SK-N-SH treated with all-trans-retinoic acid at 6 μM for 48 hours (cell line): ENCODE results near the gene IFNAR2.

Experiments
- ATAC-seq: fragments of 200-7000 bp; cut with Tn5 transposase; 3 replicates; pipeline ENCODE4 v1.9.1; 2020; ENCODE audit warnings: mild to moderate bottlenecking, moderate library complexity
- ARNTL ChIP-seq: fragments of 450-650 bp; formaldehyde crosslinking; IDR thresholded peaks from 2 replicates; pipeline ENCODE4 v1.5.0; 2020; ENCODE audit warnings: low read depth, mild to moderate bottlenecking, moderate library complexity, borderline replicate concordance
- BACH2 ChIP-seq: fragments of 250-450 bp; sonication (Bioruptor Pico); IDR thresholded peaks from 2 replicates; pipeline ENCODE4 v1.9.0; 2021; ENCODE audit warnings: mild to moderate bottlenecking, borderline replicate concordance
- CSDC2 ChIP-seq: fragments of 250-450 bp; sonication (Bioruptor Pico); IDR thresholded peaks from 2 replicates; pipeline ENCODE4 v1.5.0; 2020; ENCODE audit warnings: mild to moderate bottlenecking, moderate library complexity
- ESRRG ChIP-seq: fragments of 250-450 bp; sonication (Bioruptor Pico); IDR thresholded peaks from 2 replicates; pipeline ENCODE4 v1.6.1; 2021; ENCODE audit warnings: mild to moderate bottlenecking
- GLIS3 ChIP-seq: fragments of 250-450 bp; sonication (Bioruptor Pico); IDR thresholded peaks from 2 replicates; pipeline ENCODE4 v1.5.0; 2020; ENCODE audit warnings: mild to moderate bottlenecking, moderate library complexity
- ISL1 ChIP-seq: fragments of 250-450 bp; sonication (Bioruptor Pico); IDR thresholded peaks from 2 replicates; pipeline ENCODE4 v2.1.2; 2022; ENCODE audit warnings: mild to moderate bottlenecking, moderate library complexity
- OSR1 ChIP-seq: fragments of 250-450 bp; sonication (Bioruptor Pico); IDR thresholded peaks from 2 replicates; pipeline ENCODE4 v1.8.0; 2022; ENCODE audit warnings: moderate library complexity, mild to moderate bottlenecking, inconsistent platforms
- RARB ChIP-seq: fragments of 250-450 bp; sonication (Bioruptor Pico); IDR thresholded peaks from 2 replicates; pipeline ENCODE4 v1.8.0; 2021; ENCODE audit warnings: mild to moderate bottlenecking, moderate library complexity
- TCF4 ChIP-seq: fragments of 250-450 bp; sonication (Bioruptor Pico); IDR thresholded peaks from 2 replicates; pipeline ENCODE4 v1.8.0; 2021; ENCODE audit warnings: mild to moderate bottlenecking, moderate library complexity, borderline replicate concordance
- TOX ChIP-seq: fragments of 250-450 bp; sonication (Bioruptor Pico); IDR thresholded peaks from 2 replicates; pipeline ENCODE4 v1.8.0; 2021; ENCODE audit warnings: mild to moderate bottlenecking, moderate library complexity, borderline replicate concordance
- ZC3H10 ChIP-seq: fragments of 250-450 bp; sonication (Bioruptor Pico); IDR thresholded peaks from 2 replicates; pipeline ENCODE4 v1.5.1; 2021; ENCODE audit warnings: mild to moderate bottlenecking, moderate library complexity
- ZFP3 ChIP-seq: fragments of 250-450 bp; sonication (Bioruptor Pico); IDR thresholded peaks from 2 replicates; pipeline ENCODE4 v1.5.0; 2020; ENCODE audit warnings: mild to moderate bottlenecking, moderate library complexity
- ZFP30 ChIP-seq: fragments of 450-650 bp; formaldehyde crosslinking; IDR thresholded peaks from 2 replicates; pipeline ENCODE4 v1.5.0; 2022; ENCODE audit warnings: mild to moderate bottlenecking, moderate library complexity
- ZNF565 ChIP-seq: fragments of 450-650 bp; formaldehyde crosslinking; conservative IDR thresholded peaks from 2 replicates; pipeline ENCODE4 v1.5.0; 2020; ENCODE audit warnings: low read depth, mild to moderate bottlenecking, moderate library complexity
- ZNF70 ChIP-seq: fragments of 450-650 bp; formaldehyde crosslinking; IDR thresholded peaks from 2 replicates; pipeline ENCODE4 v1.5.0; 2020; ENCODE audit warnings: mild to moderate bottlenecking, moderate library complexity
- ZNF8 ChIP-seq: fragments of 450-650 bp; formaldehyde crosslinking; IDR thresholded peaks from 2 replicates; pipeline ENCODE4 v1.5.0; 2020; ENCODE audit warnings: mild to moderate bottlenecking, moderate library complexity
- TF ChIP-seq, protein P1 (sequence below): fragments of 250-450 bp; sonication (Bioruptor Pico); IDR thresholded peaks from 2 replicates; pipeline ENCODE4 v1.5.1; 2020; ENCODE audit warnings: low read depth, mild to moderate bottlenecking, moderate library complexity
- TF ChIP-seq, protein P2 (sequence below): fragments of 250-450 bp; sonication (Bioruptor Pico); IDR thresholded peaks from 2 replicates; pipeline ENCODE4 v1.8.0; 2021; ENCODE audit warnings: low read depth, mild to moderate bottlenecking, moderate library complexity, borderline replicate concordance
- TF ChIP-seq, protein P3 (sequence below): fragments of 250-450 bp; sonication (Bioruptor Pico); IDR thresholded peaks from 2 replicates; pipeline ENCODE4 v1.5.0; 2020; ENCODE audit warnings: mild to moderate bottlenecking, moderate library complexity
- TF ChIP-seq, protein P4 (sequence below): fragments of 250-450 bp; sonication (Bioruptor Pico); IDR thresholded peaks from 2 replicates; pipeline ENCODE4 v1.5.1; 2021; ENCODE audit warnings: mild to moderate bottlenecking, moderate library complexity

The IFNAR2 gene

GRCh38 chr21:33229784-33230544, at the start of gene IFNAR2:
Gene IFNAR2 (plus strand): TSS chr21:33229938. CDS start chr21:33241923, 11,985 bp downstream.
- TF ChIP-seq ZNF70 (CRISPR knock-in tag) (no peak), ZFP3 (CRISPR knock-in tag) (0 out of 2 replicates have a peak, but pooled peaks have one; percentile 16), GLIS3 (CRISPR knock-in tag) (no peak)
- TF ChIP-seq, protein P1, sequence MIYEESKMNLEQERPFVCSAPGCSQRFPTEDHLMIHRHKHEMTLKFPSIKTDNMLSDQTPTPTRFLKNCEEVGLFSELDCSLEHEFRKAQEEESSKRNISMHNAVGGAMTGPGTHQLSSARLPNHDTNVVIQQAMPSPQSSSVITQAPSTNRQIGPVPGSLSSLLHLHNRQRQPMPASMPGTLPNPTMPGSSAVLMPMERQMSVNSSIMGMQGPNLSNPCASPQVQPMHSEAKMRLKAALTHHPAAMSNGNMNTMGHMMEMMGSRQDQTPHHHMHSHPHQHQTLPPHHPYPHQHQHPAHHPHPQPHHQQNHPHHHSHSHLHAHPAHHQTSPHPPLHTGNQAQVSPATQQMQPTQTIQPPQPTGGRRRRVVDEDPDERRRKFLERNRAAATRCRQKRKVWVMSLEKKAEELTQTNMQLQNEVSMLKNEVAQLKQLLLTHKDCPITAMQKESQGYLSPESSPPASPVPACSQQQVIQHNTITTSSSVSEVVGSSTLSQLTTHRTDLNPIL, result no peak
- TF ChIP-seq, all 23 proteins: peak for 1
- peak; percentile 91 for ATAC-seq

- no peak for ATAC-seq
- TF ChIP-seq, protein P1, result no peak
- TF ChIP-seq ZFP30 (CRISPR knock-in tag) (no peak), GLIS3 (CRISPR knock-in tag) (no peak)
- TF ChIP-seq, protein P2, sequence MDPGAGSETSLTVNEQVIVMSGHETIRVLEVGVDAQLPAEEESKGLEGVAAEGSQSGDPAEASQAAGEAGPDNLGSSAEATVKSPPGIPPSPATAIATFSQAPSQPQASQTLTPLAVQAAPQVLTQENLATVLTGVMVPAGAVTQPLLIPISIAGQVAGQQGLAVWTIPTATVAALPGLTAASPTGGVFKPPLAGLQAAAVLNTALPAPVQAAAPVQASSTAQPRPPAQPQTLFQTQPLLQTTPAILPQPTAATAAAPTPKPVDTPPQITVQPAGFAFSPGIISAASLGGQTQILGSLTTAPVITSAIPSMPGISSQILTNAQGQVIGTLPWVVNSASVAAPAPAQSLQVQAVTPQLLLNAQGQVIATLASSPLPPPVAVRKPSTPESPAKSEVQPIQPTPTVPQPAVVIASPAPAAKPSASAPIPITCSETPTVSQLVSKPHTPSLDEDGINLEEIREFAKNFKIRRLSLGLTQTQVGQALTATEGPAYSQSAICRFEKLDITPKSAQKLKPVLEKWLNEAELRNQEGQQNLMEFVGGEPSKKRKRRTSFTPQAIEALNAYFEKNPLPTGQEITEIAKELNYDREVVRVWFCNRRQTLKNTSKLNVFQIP, result no peak
Observed at GRCh38 chr21:33185852-33186251, 43.9 kb upstream of the IFNAR2 start.

DNA sequence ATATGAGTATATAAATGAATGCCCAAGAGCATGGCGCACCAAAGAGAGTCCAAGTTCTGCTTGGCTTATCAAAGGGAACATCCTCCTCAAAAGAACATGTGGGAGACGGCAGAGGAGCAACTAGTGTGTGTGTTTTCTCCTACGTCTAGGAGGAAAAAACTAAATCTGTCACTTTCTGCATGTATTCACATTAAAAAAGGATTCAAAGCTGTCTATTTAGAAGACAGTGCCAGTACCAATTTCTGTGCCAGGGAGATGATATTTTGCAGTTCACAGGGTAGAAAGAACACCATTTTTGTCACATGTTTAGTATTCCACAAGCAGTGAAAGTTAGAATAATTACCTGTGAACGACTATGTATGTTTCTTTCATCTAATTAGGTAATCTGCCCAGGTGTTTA, 42.5 kb upstream of the IFNAR2 start:
- ATAC-seq, result no peak
- no peak for TF ChIP-seq ZC3H10 (CRISPR knock-in tag)
- TF ChIP-seq CSDC2 (CRISPR knock-in tag), result no peak
- TF ChIP-seq, protein P1, result no peak
- TF ChIP-seq TCF4 (CRISPR knock-in tag), result no peak
- no peak for TF ChIP-seq OSR1 (CRISPR knock-in tag)

- TF ChIP-seq TOX (CRISPR knock-in tag) (no peak), TCF4 (CRISPR knock-in tag) (no peak), OSR1 (CRISPR knock-in tag) (no peak), GLIS3 (CRISPR knock-in tag) (no peak), ARNTL (no peak), CSDC2 (CRISPR knock-in tag) (no peak), ZC3H10 (CRISPR knock-in tag) (no peak), ESRRG (CRISPR knock-in tag) (no peak)
- ATAC-seq, result no peak
Observed at GRCh38 chr21:33189237-33189636, 40.5 kb upstream of the IFNAR2 start.

- no peak for ATAC-seq
- TF ChIP-seq, protein P3, sequence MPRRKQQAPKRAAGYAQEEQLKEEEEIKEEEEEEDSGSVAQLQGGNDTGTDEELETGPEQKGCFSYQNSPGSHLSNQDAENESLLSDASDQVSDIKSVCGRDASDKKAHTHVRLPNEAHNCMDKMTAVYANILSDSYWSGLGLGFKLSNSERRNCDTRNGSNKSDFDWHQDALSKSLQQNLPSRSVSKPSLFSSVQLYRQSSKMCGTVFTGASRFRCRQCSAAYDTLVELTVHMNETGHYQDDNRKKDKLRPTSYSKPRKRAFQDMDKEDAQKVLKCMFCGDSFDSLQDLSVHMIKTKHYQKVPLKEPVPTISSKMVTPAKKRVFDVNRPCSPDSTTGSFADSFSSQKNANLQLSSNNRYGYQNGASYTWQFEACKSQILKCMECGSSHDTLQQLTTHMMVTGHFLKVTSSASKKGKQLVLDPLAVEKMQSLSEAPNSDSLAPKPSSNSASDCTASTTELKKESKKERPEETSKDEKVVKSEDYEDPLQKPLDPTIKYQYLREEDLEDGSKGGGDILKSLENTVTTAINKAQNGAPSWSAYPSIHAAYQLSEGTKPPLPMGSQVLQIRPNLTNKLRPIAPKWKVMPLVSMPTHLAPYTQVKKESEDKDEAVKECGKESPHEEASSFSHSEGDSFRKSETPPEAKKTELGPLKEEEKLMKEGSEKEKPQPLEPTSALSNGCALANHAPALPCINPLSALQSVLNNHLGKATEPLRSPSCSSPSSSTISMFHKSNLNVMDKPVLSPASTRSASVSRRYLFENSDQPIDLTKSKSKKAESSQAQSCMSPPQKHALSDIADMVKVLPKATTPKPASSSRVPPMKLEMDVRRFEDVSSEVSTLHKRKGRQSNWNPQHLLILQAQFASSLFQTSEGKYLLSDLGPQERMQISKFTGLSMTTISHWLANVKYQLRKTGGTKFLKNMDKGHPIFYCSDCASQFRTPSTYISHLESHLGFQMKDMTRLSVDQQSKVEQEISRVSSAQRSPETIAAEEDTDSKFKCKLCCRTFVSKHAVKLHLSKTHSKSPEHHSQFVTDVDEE, result no peak
- TF ChIP-seq ZFP30 (CRISPR knock-in tag) (no peak), RARB (CRISPR knock-in tag) (no peak), TOX (CRISPR knock-in tag) (no peak), BACH2 (CRISPR knock-in tag) (no peak), ZNF8 (CRISPR knock-in tag) (no peak), ZNF70 (CRISPR knock-in tag) (no peak), ZNF565 (CRISPR knock-in tag) (no peak), ISL1 (CRISPR knock-in tag) (no peak)
- TF ChIP-seq, protein P4, sequence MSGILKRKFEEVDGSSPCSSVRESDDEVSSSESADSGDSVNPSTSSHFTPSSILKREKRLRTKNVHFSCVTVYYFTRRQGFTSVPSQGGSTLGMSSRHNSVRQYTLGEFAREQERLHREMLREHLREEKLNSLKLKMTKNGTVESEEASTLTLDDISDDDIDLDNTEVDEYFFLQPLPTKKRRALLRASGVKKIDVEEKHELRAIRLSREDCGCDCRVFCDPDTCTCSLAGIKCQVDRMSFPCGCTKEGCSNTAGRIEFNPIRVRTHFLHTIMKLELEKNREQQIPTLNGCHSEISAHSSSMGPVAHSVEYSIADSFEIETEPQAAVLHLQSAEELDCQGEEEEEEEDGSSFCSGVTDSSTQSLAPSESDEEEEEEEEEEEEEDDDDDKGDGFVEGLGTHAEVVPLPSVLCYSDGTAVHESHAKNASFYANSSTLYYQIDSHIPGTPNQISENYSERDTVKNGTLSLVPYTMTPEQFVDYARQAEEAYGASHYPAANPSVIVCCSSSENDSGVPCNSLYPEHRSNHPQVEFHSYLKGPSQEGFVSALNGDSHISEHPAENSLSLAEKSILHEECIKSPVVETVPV (CRISPR knock-in tag), result no peak
- TF ChIP-seq, protein P1, result no peak
- TF ChIP-seq, protein P2, result no peak
Observed at GRCh38 chr21:33189824-33190223, 39.9 kb upstream of the IFNAR2 start.
